Mammary epithelial cell (primary cell): ENCODE results near the gene CCDC88C.

ENCODE experiments used
- CTCF ChIP-seq, 2 donors: IDR thresholded peaks in 1 of 2; conservative IDR thresholded peaks in 1 of 2; 2 replicates each; pipeline ENCODE4 v1.5.1; 2011 to 2012; ENCODE audit warnings: inconsistent platforms in 2 of 2, low read length in 2 of 2, mild to moderate bottlenecking in 2 of 2, control low read depth in 1 of 2, low read depth in 1 of 2; ENCODE audit not compliant: insufficient read depth in 1 of 2; ENCODE audit errors: extremely low read depth in 1 of 2
- EZH2 ChIP-seq: IDR thresholded peaks from 2 replicates; pipeline ENCODE4 v1.6.1; 2012; ENCODE audit warnings: low read length, inconsistent platforms, borderline replicate concordance

GRCh38 chr14:91229005-91229382 is 188.6 kb downstream of the CCDC88C start:
- TF ChIP-seq CTCF (conservative IDR thresholded peaks at IDR 0.05 in 1 of 2, IDR thresholded peaks at IDR 0.05 in 1 of 2; ENCODE audit: extremely low read depth in 1 of 2, insufficient read depth in 1 of 2, low read depth in 1 of 2, low read length in 2 of 2) = no peak
- TF ChIP-seq EZH2 = no peak
